CD4-positive, alpha-beta T cell (primary cell): ENCODE results near the gene CASTOR1. TPM values are rescaled to one million over a fixed set of nuclear protein-coding genes. Genes with fewer than 3 reads are reported as not detected.

ENCODE experiments used
- ATAC-seq: fragments of 200-7000 bp; cut with Tn5 transposase; one replicate; pipeline ENCODE4 v1.10.0; 2022; ENCODE audit warnings: mild to moderate bottlenecking; ENCODE audit not compliant: poor library complexity
- CTCF ChIA-PET: fragments of 350-600 bp; sonication (Branson Sonifier 250); formaldehyde crosslinking; loops from one replicate; lab custom pipeline; 2021; ENCODE audit warnings: antibody characterized with exemption, inconsistent platforms; lab: Charles Lee
- POLR2A ChIA-PET: fragments of 350-600 bp; sonication (Branson Sonifier 250); formaldehyde crosslinking; loops from one replicate; lab custom pipeline; 2021; ENCODE audit warnings: antibody characterized with exemption, inconsistent platforms; lab: Charles Lee
- DNase-seq, 14 experiments: peaks; one replicate each; pipeline ENCODE4 v3.0.0-alpha.2; 2013 to 2020; ENCODE audit warnings: mixed read lengths in 2 of 14
- H3K27ac ChIP-seq, 2 donors: one replicate each; pipeline versions ENCODE4 v1.5.1 to v1.7.0; 2013; ENCODE audit warnings: low read length in 2 of 2, low read depth in 1 of 2, mild to moderate bottlenecking in 1 of 2
- H3K27me3 ChIP-seq, 2 experiments: 1 replicate in 1 of 2; 2 replicates in 1 of 2; pipeline versions ENCODE4 v1.6.1 to v1.7.0; 2013; ENCODE audit warnings: low read length in 2 of 2, control low read depth in 1 of 2, mild to moderate bottlenecking in 1 of 2, moderate library complexity in 1 of 2; ENCODE audit not compliant: insufficient read depth in 2 of 2, control insufficient read depth in 1 of 2
- H3K36me3 ChIP-seq: one replicate; pipeline ENCODE4 v1.6.1; 2013; ENCODE audit warnings: low read length, control low read depth; ENCODE audit not compliant: insufficient read depth
- H3K4me1 ChIP-seq: one replicate; pipeline ENCODE4 v1.6.1; 2013; ENCODE audit warnings: low read length, control low read depth; ENCODE audit not compliant: insufficient read depth
- H3K4me3 ChIP-seq: one replicate; pipeline ENCODE4 v1.5.1; 2013; ENCODE audit warnings: mild to moderate bottlenecking, low read length, moderate library complexity
- H3K9me3 ChIP-seq, 2 experiments: 1 replicate in 1 of 2; 2 replicates in 1 of 2; pipeline versions ENCODE4 v1.6.1 to v1.7.0; 2013; ENCODE audit warnings: low read length in 2 of 2, mild to moderate bottlenecking in 2 of 2, control low read depth in 1 of 2, moderate library complexity in 1 of 2; ENCODE audit not compliant: control insufficient read depth in 1 of 2, insufficient read depth in 1 of 2
- H3K27ac Mint-ChIP-seq: one replicate; pipeline ENCODE4 v1.8.0; 2020; ENCODE audit warnings: mixed read lengths
- H3K27me3 Mint-ChIP-seq: one replicate; pipeline ENCODE4 v1.8.0; 2021; ENCODE audit warnings: mixed read lengths
- H3K36me3 Mint-ChIP-seq: one replicate; pipeline ENCODE4 v1.8.0; 2021; ENCODE audit warnings: low read depth, mixed read lengths
- H3K4me1 Mint-ChIP-seq: one replicate; pipeline ENCODE4 v1.8.0; 2021; ENCODE audit warnings: low read depth, mixed read lengths
- H3K4me3 Mint-ChIP-seq: one replicate; pipeline ENCODE4 v1.8.0; 2020; ENCODE audit warnings: mild to moderate bottlenecking, mixed read lengths
- H3K9me3 Mint-ChIP-seq: one replicate; pipeline ENCODE4 v1.8.0; 2020; ENCODE audit warnings: mixed read lengths
- intact Hi-C, 2 experiments: fragments of 100-400 bp; cut with DNase I in 1 of 2; cut with micrococcal nuclease in 1 of 2; formaldehyde crosslinking; loops; one replicate each; pipeline versions ENCODE4 v1.15.1 to v1.9.0; 2023 to 2025; cut with DNase I, micrococcal nuclease
- total RNA-seq, 174 experiments: library from RNA in 2 of 174; stranded (reverse) in 2 of 174; gene quantifications; one replicate each; pipeline ENCODE4 v1.2.3 and lab custom pipeline; 2021 to 2026
- TF ChIP-seq, protein P1 (sequence below): fragments of 200-600 bp; IDR thresholded peaks from one replicate; pipeline ENCODE4 v1.8.0; 2022; ENCODE audit warnings: antibody characterized with exemption, mild to moderate bottlenecking

The CASTOR1 gene
- total RNA-seq, 2 experiments from 2014 or later, result 7.9 to 8.8 TPM

GRCh38 chr22:30277547-30278344 is 11.6 kb downstream of the CASTOR1 start:
- H3K4me1 Mint-ChIP-seq, result peaks cover 55% of the 10 kb centered on the region
- no peaks in the 10 kb centered on the region for H3K36me3 Mint-ChIP-seq
- TF ChIP-seq, protein P1, sequence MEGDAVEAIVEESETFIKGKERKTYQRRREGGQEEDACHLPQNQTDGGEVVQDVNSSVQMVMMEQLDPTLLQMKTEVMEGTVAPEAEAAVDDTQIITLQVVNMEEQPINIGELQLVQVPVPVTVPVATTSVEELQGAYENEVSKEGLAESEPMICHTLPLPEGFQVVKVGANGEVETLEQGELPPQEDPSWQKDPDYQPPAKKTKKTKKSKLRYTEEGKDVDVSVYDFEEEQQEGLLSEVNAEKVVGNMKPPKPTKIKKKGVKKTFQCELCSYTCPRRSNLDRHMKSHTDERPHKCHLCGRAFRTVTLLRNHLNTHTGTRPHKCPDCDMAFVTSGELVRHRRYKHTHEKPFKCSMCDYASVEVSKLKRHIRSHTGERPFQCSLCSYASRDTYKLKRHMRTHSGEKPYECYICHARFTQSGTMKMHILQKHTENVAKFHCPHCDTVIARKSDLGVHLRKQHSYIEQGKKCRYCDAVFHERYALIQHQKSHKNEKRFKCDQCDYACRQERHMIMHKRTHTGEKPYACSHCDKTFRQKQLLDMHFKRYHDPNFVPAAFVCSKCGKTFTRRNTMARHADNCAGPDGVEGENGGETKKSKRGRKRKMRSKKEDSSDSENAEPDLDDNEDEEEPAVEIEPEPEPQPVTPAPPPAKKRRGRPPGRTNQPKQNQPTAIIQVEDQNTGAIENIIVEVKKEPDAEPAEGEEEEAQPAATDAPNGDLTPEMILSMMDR, result no peak
- intact Hi-C loops, result no loop called here
- H3K27ac Mint-ChIP-seq, result no peak overlapping the region
- H3K4me3 Mint-ChIP-seq, result no peak overlapping the region
- Histone ChIP-seq H3K27me3 (no peaks in the 10 kb centered on the region), H3K27ac (no peak overlapping the region), H3K4me1 (peaks cover 43% of the 10 kb centered on the region), H3K4me3 (no peak overlapping the region), H3K36me3 (no peaks in the 10 kb centered on the region), H3K9me3 (no peaks in the 10 kb centered on the region)
- ChIA-PET CTCF (no interaction called here), POLR2A (interaction anchor here (0.9 to 1.1 kb wide), 3 partner anchors 10 to 49 kb away, joined by 3 read pairs; partner anchors contain the start of gene TBC1D10A)
- peak in 1 of 14 experiments; percentile 47 for DNase-seq
- H3K9me3 Mint-ChIP-seq, result no peaks in the 10 kb centered on the region
- no peak for ATAC-seq
- H3K27me3 Mint-ChIP-seq, result no peaks in the 10 kb centered on the region

- H3K4me1 ChIP-seq, result peaks cover 34% of the 10 kb centered on the region
- H3K4me3 ChIP-seq, result peak overlapping the region; percentile 22
- H3K27ac ChIP-seq, result no peak overlapping the region
- ATAC-seq, result peak; percentile 43
- no peaks in the 10 kb centered on the region for H3K36me3 ChIP-seq
- DNase-seq, result peak in 1 of 14 experiments; percentile 34
- Mint-ChIP-seq H3K27ac (peak overlapping the region; percentile 25), H3K4me3 (peak overlapping the region; percentile 3), H3K27me3 (no peaks in the 10 kb centered on the region), H3K4me1 (peaks cover 50% of the 10 kb centered on the region), H3K36me3 (peaks cover 5% of the 10 kb centered on the region), H3K9me3 (no peaks in the 10 kb centered on the region)
- no peaks in the 10 kb centered on the region for H3K27me3 ChIP-seq
- intact Hi-C loops, result no loop called here
- POLR2A ChIA-PET, result no interaction called here
- TF ChIP-seq, protein P1, result no peak
- CTCF ChIA-PET, result no interaction called here
- H3K9me3 ChIP-seq, result no peaks in the 10 kb centered on the region
These were observed 13.3 kb downstream of the CASTOR1 start for GRCh38 chr22:30276039-30276438.

DNA sequence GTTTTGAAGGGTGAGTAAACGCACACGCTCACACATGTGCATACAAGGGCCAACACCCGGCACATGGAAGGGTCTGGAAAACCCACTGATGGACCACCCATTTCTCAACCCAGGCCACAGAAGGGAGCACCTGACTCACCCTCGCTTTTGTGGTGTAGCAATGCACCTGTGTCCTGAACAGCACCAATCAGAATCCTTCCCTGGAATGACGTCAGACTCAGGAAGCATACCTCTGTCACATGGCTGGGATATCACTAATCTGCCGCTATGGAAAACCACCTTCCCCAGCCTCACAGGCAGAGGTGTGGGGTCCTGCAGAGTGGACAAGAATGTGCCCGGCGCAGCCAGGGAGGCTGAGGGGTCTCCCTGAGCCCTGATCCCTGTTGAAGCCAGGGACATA is 13.7 kb downstream of the CASTOR1 start:
- no peaks in the 10 kb centered on the region for H3K36me3 ChIP-seq
- peak overlapping the region; percentile 3 for H3K4me3 Mint-ChIP-seq
- no peak overlapping the region for H3K27ac ChIP-seq
- no peaks in the 10 kb centered on the region for H3K27me3 ChIP-seq
- TF ChIP-seq, protein P1, result no peak
- H3K4me1 ChIP-seq, result peaks cover 34% of the 10 kb centered on the region
- no peaks in the 10 kb centered on the region for H3K9me3 Mint-ChIP-seq
- H3K4me3 ChIP-seq, result peak overlapping the region; percentile 22
- CTCF ChIA-PET, result interaction anchor here (0.6 kb wide), 1 partner anchor 12 kb away, joined by 3 read pairs; no protein-coding TSS in a partner anchor
- H3K27me3 Mint-ChIP-seq, result no peaks in the 10 kb centered on the region
- POLR2A ChIA-PET, result no interaction called here
- H3K4me1 Mint-ChIP-seq, result peaks cover 50% of the 10 kb centered on the region
- intact Hi-C loops, result no loop called here
- DNase-seq, result peak in 4 of 14 experiments; percentile 47 to 73 (median 68)
- H3K36me3 Mint-ChIP-seq, result peaks cover 5% of the 10 kb centered on the region
- ATAC-seq, result peak; percentile 88
- no peaks in the 10 kb centered on the region for H3K9me3 ChIP-seq
- H3K27ac Mint-ChIP-seq, result peak overlapping the region; percentile 25
